GM12801 (cell line): ENCODE measurements around the gene NLRP7.

Source experiments
- CTCF ChIP-seq: IDR thresholded peaks from one replicate; pipeline ENCODE4 v1.5.1; 2011; ENCODE audit warnings: control low read depth; ENCODE audit not compliant: insufficient read length; ENCODE audit errors: extremely low read depth

Gene NLRP7

GRCh38 chr19:54888239-54888638 is 59.1 kb downstream of the NLRP7 start:
- no peak for TF ChIP-seq CTCF

DNA sequence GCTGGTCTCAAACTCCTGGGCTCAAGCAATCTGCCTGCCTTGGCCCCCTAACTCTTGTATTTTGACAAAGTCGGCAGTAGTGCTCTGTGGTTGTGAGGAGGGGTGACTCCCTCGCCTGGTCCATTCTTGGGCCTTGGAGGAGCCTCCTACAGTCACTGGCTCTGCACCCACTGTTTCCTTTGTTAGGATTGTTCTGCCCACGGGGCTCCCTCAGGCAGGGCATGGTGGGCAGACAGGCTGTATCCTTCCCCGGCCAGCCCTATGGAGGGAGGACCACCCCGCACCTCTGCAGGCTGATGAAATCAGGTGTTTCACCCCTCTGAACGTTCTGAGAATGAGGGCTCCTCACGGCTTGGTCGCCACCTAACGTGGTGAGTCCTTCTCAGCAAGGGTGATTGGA is 64.1 kb downstream of the NLRP7 start:
- no peak for TF ChIP-seq CTCF

GRCh38 chr19:54882758-54883157 is 64.6 kb downstream of the NLRP7 start:
- no peak for TF ChIP-seq CTCF

GRCh38 chr19:54881884-54882283 is 65.4 kb downstream of the NLRP7 start:
- TF ChIP-seq CTCF, result no peak

- no peak for TF ChIP-seq CTCF
Measured at GRCh38 chr19:54877471-54877870, 69.9 kb downstream of the NLRP7 start.

DNA sequence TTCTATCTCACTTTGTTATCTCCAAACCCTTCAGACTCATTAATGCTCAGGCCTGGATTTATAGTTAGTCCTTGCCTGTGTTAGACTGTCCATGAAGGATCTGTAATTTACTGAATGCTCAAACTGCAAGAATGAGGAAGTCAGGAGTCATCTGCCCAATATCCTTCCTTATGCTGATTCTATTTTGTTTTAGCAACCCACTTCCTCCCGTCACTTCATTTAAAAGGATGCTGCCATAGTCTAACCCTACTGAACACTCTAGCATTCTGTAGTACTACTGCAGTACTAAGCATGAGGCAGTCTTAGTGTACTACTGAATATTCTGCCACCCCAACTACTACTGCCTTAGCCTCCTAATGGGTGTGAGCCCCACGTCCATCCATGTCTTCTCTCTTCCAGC is 71.8 kb downstream of the NLRP7 start:
- TF ChIP-seq CTCF, result no peak

- no peak for TF ChIP-seq CTCF
Measured at GRCh38 chr19:54873990-54874389, 73.3 kb downstream of the NLRP7 start, which contains the start of gene FCAR. FCAR (plus strand) TSS chr19:54874235; CDS start chr19:54874290, 55 bp downstream.
